HG02852 (cell line): ENCODE results near the gene LDLRAD3.
"Not testable (repeated sequence)": the region's sequence is repeated elsewhere in the genome, so short reads cannot be mapped to it uniquely, and the experiment has no call there.

ENCODE experiments used
- ATAC-seq: cut with Tn5 transposase; IDR thresholded peaks from one replicate; pipeline ENCODE4 v1.9.1; 2021; ENCODE audit warnings: mild to moderate bottlenecking, moderate library complexity; ENCODE audit not compliant: unreplicated experiment

Gene LDLRAD3

DNA sequence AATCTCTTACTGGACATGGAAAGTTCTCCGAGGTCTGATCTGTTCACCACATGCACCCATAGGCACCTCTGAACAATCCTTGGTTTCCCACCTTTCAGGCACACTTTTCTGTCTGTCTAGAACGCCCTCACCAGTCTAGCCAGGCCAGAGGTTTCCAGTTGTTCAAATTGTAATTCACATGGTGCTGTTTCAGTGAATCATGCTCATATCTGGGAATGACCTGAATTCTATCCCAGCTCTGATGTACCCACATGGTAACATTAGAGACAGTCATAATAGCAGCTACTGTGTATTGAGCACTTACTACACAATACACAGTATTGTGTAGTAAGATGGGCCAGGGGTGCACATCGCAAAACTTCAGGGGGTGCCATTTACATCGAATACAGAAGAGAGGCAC lies 207.1 kb downstream of the LDLRAD3 start:
- ATAC-seq = no peak

DNA sequence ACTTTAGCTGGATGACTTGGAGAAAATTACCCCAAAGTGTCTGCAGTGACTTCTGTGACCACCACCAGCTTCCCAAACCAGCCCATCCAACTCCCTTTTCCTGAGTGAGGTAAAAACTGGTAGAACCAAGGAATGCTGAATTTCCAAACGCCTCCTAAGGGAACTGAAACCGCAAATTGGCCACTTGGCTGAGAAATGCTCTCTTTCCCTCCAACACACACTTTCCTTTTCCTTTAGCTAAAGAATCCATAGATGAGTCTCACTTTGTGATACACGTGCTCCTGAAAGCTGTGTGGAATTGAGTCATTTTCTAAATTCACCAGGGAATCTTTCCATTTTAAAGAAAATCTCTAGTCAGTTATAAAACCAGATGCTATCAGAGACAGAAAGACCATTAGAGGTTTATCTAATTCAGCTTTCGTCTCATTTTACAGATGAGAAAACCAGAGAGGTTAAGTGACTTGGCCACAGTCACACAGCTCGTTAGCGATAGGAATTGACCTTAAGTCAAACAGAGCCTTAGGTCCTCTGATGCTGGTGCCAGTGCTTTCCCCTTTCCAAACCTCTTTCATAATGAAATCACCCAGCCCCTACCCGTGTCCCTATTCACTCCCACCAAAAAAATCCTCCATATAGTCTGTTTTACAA lies 208.2 kb downstream of the LDLRAD3 start:
- ATAC-seq = no peak

DNA sequence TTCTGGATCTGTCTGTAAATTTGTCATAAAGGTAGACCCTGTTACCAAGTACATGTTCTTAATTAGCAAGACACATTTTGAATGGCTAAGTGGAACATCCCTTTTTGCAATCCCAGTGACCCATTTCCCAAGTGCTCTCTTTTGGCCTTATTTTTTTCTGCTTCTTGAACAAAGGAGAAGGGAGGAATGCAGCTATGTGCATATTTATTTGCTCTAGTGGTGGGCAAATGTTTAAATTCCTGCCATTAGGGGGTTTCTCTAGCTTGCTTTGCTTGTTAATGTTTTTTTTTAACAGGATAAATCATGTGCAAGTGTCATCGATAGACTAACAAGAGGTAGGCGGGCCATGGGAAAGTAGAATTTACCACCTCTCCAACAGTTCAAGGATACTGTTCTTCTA lies 209.7 kb downstream of the LDLRAD3 start:
- no peak for ATAC-seq

DNA sequence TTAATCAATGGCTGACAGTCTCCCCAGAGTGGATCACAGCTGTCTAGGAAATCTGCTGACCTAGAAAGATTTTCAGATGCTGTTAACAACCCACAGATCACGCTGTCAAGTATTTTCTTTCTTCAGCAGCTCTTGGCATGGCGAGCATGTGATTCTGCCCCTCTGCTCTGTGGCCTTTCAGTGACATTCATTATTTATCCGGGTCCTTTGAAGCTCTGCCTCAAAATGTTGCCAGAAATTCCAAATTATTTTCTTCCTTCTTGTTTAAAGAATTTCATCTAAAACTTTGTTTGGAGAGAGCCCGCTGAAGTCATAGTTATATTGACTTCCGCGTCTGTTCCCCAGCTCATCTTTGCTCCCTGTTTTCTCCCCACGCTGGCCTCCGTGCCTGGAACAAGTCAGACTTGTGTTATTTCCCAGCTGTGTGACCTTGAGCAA lies 211.3 kb downstream of the LDLRAD3 start:
- ATAC-seq = no peak

DNA sequence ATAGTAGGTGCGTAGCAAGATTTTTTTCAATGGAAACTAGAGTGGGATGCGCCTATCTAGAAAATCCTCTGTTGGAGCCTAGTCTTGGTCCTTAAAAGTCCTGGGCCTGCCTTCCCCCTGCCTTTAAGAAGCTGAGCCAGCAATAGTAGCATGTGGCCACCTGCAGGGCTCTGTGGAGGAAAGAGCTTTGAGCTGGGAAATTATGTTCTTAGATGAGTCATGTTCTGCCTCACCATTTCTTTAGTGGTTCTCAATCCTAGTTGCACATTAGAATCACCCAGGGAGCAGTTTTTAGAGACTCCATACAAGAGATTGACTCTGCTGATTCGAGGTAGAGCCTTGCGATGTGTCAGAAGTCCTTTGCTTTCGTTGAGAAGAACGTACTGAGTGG lies 211.9 kb downstream of the LDLRAD3 start:
- no peak for ATAC-seq

DNA sequence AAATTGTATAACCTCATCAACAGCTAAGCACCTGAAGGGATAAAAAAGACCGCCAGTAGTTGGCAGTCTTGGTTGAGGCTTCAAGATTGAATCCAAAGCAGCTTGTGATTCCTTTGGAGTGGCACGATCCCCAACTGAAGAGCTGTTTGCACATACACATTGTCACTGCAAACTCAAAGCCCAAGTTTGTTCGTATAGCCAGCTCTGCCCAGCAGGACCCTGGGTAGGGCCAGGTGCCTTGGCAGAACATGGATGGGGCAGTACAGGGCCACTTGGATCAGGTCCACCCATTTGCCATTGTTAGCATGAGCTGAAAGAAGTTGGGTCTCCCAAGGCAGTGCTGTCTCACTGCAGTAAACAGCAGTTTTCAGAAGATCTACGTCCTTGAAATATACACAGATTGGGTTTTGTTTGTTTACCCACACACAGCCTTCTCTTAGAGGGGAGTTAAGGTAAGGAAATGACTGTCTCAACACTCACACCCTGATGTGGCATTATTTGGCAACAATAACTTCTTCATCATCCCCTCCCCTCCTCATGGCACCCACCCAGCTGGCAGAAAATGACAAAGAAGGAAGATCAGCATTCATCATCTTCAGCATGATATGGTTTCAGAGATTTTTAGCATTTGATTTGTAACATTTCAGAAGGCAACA lies 212.4 kb downstream of the LDLRAD3 start:
- ATAC-seq = no peak

DNA sequence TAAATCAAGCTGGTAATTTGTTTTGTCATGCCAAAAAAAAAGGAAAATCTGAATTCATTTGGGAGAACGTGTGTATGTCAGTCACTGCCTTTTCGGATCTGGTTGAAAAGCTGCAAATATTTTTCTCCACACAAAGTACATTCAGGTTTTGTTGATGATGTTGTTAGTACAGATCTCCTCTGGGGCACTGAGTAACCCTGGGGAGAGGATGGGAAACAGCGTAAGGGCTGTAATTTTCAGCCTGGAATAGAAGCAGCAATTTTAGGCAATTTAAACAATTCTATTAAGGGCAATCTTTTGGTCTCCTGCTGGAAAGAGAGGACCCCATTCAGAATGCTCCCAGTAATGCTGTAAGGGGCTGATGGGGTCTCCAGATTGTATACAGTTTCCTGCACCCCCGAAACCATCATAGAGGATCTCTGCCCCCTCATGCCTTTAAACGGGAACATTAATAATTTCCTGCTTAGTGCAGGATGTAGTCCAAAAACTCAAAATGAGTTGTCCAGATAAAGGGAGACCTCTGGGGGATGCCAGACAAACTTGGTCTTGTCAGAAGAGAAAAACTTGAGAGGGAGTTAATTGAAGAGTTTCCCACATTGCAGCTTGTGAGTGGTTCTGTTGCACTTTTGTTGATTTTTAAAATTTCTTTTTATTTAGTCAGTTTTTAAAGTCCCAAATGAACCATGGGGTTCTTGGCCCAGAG lies 213.1 kb downstream of the LDLRAD3 start:
- no peak for ATAC-seq

DNA sequence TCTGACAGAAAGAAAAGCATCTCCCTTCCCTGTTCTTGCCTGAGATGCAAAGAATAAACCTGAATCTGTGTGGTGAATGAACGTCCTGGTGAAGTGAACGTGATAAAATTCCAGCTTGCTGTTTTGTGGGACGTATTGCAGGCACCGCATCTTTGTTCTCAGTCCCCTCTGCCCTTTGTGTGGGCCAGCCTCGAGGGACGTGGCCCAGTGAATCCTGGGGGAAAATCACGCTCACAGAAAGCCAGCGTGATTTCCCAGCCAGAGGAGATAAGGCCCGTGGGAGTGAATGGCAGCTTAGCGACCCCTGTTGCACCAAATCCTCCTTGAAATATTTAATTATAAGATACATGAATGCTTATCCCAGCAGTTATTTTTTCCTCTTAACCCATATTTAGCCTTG lies 216.2 kb downstream of the LDLRAD3 start:
- ATAC-seq = no peak

DNA sequence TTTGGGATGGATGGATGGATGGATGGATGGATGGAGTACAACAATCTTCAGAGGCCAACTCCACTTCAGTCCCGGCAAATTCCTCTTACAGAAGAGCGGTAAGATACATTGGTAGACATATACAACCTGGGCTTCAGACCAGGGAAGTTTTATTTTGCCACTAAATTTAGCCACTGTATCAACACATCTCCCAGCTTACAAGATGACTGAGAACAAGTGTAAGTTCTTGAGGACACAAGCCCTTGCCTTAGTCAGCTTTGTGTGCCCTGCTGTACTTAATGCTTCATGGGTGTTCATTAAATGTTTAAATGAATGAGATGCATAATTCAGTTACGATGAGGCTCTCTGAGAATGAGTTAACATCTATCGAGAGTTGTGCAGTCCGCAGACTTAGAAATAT lies 217.7 kb downstream of the LDLRAD3 start:
- ATAC-seq = no peak

DNA sequence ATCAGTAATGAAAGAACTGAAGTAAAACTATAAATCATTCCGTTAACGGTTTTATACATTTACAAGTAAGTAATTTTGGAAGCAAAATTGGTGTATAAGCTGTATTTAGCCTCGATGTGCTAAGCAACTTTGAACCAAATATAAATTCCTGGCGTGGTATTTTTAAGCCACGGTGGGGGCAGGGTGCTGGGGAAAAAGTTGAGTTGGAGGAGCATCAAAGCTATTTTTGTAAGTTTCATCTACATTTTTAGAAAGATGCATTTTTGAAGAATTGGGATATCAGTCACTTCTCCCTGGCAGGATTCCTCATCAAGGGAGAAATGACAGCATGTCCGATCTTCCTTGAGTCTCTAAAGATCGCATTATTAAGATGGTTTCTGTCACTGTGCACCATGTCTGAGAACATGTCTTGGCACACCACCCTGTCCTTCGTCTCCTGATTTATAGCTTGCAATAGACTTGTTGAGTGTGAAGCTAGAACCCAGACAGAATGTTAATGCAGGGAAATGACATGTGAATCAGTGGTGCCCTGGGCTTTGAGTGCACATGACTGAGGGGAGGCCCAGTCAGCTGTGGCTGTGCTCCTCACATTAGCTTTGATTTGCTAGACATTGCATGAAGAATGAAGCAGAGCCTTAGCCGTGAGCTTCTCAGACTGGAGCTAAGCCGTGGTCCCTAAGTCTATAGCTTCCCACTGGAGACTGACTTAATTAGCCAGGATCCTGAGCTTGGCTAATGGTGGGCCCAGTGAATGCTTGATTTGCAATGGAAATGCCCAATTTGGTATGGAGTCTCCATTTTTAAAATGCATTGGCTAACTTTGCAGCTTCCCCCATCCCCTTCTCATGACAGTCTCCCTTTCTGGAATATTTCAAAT lies 218.4 kb downstream of the LDLRAD3 start:
- ATAC-seq = no peak

DNA sequence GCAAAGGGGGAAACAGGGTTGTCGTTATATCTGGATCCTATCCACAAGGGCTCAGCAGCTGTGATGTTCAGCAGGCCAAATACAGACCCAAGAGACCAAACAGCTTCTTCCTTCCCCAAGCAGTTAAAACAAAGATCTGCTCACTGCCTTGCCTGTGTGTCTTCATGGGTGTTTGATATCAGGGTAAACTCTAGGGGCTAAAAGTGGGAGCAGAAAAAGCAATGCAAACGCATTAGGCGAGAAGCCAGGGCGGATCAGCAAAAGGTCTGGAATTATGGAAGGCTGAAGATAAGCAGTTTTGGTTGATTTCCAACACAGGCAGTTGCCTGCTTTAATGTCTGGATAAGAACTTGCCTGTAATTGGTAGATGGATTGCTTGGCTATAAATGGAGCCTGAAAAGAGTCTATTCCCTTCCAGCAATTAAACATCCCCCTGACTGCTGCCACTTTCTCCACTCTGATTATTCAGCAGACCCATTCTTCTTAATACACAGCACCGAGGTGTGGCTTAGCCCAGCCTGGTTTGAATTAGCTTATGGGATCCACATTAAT lies 219.1 kb downstream of the LDLRAD3 start:
- no peak for ATAC-seq

DNA sequence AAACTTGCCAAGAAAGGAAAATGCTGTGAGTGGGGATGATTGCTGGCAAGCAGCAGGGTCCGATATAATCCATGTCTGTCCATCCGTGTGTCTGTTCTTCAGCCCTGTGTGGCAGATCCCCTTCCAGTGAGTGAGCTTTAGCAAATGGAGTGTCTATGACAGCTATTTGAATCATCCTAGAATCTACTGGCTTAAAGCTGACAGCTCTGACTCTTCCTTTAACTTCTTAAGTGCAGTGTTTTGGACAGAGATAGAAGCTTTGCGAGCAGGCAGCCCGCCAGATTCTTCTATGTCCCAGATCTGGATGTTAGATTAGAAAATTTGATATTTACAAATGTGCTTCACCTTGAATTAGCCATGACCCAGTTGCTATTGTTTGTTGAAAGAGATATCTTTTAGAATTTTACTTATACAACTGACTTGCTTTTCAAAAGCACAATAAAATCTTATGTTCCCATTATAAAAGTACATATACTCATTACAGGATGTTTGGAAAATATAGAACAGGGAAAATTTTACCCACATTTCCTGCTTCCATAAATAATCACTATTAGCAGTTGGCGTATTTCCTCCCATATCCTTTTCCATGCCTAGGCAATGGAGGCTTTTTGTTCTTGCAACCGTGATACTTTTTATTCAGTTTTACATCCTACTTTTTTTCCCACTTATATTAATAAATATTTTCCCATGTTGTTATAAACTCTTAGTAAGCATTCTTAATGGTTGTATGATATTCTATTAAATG lies 220.8 kb downstream of the LDLRAD3 start:
- ATAC-seq = no peak

DNA sequence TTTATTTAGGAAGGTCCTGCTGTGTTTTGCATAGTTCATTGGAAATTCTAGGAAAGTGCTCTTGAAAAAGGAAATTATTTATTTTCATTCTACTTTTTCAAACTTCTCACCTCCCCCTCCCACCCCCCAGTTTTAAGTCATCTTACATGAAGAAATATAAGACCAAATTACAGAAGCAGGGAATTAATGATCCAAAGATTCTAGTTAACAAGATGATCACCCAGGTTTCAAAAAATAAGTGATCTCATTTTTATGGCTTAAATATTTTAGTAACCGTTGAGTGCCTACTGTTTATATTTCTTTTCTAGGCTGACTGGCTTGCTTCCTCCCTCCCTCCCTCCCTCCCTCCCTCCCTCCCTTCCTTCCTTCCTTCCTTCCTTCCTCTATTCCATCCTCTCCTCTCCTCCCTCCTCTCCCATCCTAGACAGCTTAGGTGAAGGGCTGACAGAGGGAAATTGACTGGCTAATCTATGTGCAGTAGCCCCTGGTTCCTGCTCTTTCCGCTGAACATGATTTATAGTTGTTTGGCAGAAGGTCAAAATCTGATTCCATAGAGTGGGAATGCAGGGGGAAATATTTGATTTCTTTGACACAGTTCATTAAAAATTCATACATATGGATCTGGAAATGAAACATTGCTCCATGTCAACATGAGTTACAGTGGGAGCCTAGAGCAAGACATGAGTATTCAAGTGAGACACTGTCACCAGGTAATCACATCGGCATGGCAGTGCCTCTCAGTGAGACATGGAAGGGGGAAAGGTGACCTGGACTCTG lies 221.9 kb downstream of the LDLRAD3 start:
- no peak for ATAC-seq

DNA sequence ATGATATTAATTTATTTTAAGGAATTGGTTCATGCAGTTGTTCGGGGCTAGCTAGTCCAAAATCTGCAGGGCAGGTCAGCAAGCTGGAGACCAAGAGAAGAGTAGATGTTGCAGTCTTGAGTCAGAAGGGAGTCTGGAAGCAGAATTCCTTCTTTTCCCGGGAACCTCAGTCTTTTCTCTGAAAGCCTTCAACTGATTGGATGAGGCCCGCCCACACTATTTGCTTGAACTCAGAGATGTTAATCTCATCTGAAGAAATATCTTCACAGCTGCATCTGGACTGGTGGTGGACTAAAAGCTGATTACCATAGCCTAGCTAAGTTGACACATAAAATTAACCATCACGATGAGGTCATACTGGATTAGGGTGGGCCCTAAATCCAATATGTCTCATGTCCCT lies 223.2 kb downstream of the LDLRAD3 start:
- ATAC-seq = no peak

DNA sequence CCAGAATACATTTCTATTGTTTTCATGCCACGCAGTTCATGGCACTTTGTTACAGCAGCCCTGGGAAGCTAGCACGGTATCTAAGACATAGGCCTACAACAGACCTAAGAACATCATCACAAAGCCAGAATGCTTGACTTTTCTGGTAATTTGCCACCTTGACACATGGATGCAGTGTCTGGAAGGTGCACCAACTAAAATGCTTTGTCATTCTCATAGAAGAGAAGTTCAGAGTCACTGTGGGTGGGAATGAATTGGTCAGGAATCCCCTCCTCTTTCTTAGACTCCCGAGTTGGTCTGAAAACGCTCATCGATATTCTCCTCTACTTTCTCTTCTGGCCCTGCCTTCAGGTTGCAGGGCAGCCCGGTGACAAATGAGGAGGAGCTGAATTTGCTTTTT lies 223.9 kb downstream of the LDLRAD3 start:
- ATAC-seq = no peak

DNA sequence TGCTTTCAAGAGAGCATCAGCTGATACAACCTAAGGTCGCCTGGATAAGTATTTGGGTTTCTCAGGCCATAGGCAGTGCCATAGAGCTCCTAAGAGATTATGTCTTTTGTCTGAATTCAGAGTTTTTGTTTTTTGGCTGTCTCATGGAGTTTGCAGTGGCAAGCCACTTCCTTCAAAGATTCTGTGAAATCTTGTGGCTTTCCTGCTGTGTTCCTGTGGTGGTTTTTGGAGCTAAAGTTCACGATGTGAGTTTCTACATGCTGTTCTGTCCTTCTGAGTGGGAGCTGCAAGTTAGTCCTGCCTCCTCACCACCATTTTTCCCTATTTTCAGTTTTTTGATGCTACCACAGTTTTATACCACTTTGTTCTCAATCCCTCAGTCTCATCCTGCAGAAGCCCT lies 234.0 kb downstream of the LDLRAD3 start:
- ATAC-seq = no peak

DNA sequence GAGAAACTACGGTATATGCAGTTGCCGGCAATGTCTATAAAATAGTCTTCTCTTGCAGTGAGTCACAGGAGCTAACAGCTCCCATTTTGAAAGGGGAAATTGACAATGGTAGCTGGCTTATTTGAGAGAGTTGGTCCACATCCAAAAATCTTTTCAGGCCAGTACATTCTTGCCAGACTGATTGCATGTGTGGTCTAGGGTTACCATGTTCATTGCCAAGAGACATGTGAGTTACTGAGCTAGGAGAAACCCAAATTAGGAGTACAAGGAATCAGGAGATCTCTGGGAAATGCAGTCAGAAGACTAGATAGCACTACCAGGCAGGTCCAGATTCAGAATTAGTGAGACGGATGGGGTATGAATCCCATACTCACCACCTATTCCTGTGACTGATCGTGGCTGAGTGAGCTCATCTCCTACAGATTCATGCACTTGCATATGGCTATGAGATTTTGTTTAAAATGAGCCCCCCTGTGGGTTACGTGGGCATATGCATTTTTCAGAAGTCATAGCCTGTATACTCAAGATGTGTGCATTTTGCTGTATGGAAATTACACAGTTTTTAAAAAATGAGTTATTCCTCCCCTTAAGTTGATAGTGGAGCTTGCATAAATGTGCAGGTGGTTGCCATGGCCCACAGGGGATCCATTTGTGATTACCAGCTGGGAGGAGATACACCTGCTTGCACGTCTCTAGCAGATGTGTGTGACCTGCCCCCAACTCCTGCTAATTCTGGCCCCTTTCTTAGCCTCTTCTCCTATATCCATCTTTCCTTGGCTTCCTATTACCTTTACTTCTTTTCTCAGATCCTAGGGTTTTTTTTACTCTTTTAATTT lies 242.7 kb downstream of the LDLRAD3 start:
- ATAC-seq = no peak

DNA sequence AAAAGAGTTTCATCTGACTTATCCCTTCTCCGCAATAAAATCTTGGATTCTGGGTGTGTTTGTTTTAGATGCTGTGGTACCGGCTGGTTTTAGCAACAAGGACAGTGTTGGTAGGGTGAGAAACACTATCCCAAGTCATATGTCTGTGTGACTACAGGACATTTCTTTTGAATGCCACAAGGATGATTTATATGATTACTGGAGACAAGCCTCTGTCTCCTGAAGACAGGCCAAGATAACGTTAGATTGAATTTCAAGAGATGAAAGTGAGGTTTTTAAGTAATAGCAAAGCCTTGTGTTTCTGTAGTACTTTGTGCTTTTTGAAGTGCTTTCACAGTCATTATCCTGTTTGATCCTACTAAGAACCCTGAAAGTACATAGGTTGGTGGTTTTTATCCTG lies 243.8 kb downstream of the LDLRAD3 start:
- no peak for ATAC-seq

DNA sequence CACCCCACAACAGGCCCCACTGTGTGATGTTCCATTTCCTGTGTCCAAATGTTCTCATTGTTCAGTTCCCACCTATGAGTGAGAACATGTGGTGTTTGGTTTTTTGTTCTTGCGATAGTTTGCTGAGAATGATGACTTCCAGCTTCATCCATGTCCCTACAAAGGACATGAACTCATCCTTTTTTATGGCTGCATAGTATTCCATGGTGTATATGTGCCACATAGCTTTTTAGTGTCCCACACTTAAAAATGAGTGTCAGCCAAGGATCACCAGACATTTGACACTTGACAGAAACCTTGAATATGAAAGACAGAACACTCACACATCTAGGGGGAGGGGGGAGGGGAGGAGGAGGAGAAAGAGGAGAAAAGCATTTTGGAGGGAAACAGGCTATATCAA lies 245.9 kb downstream of the LDLRAD3 start:
- ATAC-seq = not testable (repeated sequence)
